Heart left ventricle (tissue), 16 donors: Measurements from ENCODE around the gene SHISA5. TPM values are rescaled to one million over a fixed set of nuclear protein-coding genes. Genes with fewer than 3 reads are reported as not detected.
A peak's percentile ranks its signal among the peaks of the same experiment; 100 is the strongest.

ENCODE experiments used
- ATAC-seq, 4 donors: fragments of 200-7000 bp; cut with Tn5 transposase; one replicate each; pipeline ENCODE4 v1.9.1; 2020 to 2022; ENCODE audit warnings: moderate library complexity in 4 of 4, mild to moderate bottlenecking in 3 of 4, moderate number of reproducible peaks in 1 of 4
- DNase-seq, 5 donors: peaks; one replicate each; pipeline ENCODE4 v3.0.0-alpha.2; 2020
- H3K27ac ChIP-seq, 12 donors: fragments of 200-600 bp; sonication (generic) in 4 of 12; one replicate each; pipeline versions ENCODE4 v1.5.0 to v1.8.0; 2016 to 2022; ENCODE audit warnings: mild to moderate bottlenecking in 2 of 12
- H3K27me3 ChIP-seq, 9 donors: fragments of 200-600 bp; sonication (generic) in 2 of 9; one replicate each; pipeline versions ENCODE4 v1.5.1 to v1.8.0; 2016 to 2022; ENCODE audit warnings: mild to moderate bottlenecking in 3 of 9
- H3K36me3 ChIP-seq, 9 donors: fragments of 200-600 bp; sonication (generic) in 2 of 9; one replicate each; pipeline versions ENCODE4 v1.5.0 to v1.8.0; 2018 to 2022; ENCODE audit warnings: mild to moderate bottlenecking in 2 of 9
- H3K4me1 ChIP-seq, 12 donors: fragments of 200-600 bp; sonication (generic) in 4 of 12; one replicate each; pipeline versions ENCODE4 v1.5.0 to v1.8.0; 2016 to 2022; ENCODE audit warnings: mild to moderate bottlenecking in 3 of 12
- H3K4me3 ChIP-seq, 12 donors: fragments of 200-600 bp; sonication (generic) in 4 of 12; one replicate each; pipeline versions ENCODE4 v1.5.0 to v1.8.0; 2017 to 2022; ENCODE audit warnings: mild to moderate bottlenecking in 9 of 12, moderate library complexity in 4 of 12
- H3K9me3 ChIP-seq, 12 donors: fragments of 200-600 bp; sonication (generic) in 4 of 12; one replicate each; pipeline versions ENCODE4 v1.5.0 to v1.8.0; 2016 to 2022; ENCODE audit warnings: mild to moderate bottlenecking in 1 of 12
- CTCF ChIP-seq, 12 donors: fragments of 200-600 bp; sonication (generic) in 4 of 12; IDR thresholded peaks; one replicate each; pipeline versions ENCODE4 v1.5.0 to v1.8.0; 2018 to 2022; ENCODE audit warnings: antibody characterized with exemption in 12 of 12, mild to moderate bottlenecking in 5 of 12
- POLR2A ChIP-seq, 2 donors: fragments of 450-650 bp; IDR thresholded peaks; one replicate each; pipeline ENCODE4 v1.6.1; 2017; ENCODE audit warnings: antibody characterized with exemption in 2 of 2, mild to moderate bottlenecking in 2 of 2, moderate library complexity in 2 of 2
- WGBS, 4 donors: extraction: QIAGEN DNeasy Blood & Tissue Kit in 2 of 4; methylation state at CpG; one replicate each; pipeline versions ENCODE4 v1.1.5 to v1.1.7; 2013 to 2018; 5-methylcytosine and 5-hydroxymethylcytosine counted together
- intact Hi-C, 10 donors: fragments of 100-400 bp; cut with DNase I; formaldehyde crosslinking; loops; one replicate each; pipeline versions ENCODE4 v1.11.1 to v1.14.2; 2022
- polyA plus RNA-seq, 2 donors: library from polyadenylated mRNA; stranded (reverse); fragments of 200-250 nt; gene quantifications; one replicate each; pipeline ENCODE4 v1.2.3, GENCODE V29; 2013
- total RNA-seq, 9 donors: library from RNA; depleted of rRNA in 2 of 9; stranded (reverse); fragments of >200 nt in 2 of 9; fragmentation: NEBNext Ultra II Directional in 3 of 9; extraction: Animal tissue kit (Norgen Biotek cat#: 25700) in 3 of 9; gene quantifications; one replicate each; pipeline versions ENCODE4 v1.1.0 to v1.2.4, GENCODE V29; 2016 to 2023
- donor health status: ischemic (EF 13 %, LVEDD 7.1; RV severe dilation, severe dysfunction).
- donor health status: healthy with polysubstance abuse.
- donor health status: DM: no; HTN: yes; CAD: no.
- donor health status: DM: no; HTN: no; CAD: no.
- donor health status: ischemic (EF 25% LVEDD 6.9; RV normal size, moderate dysfunction).
- donor health status: ischemic (EF 25% LVEDD 5.7; RV mildly dilated, moderate dysfunction).
- donor health status: healthy.
- donor health status: DM: yes; HTN: yes; CAD: no.
- donor health status: ischemic (EF 35%, LVEDD 5.7; RV mildly dilated, moderate dysfunction).
- donor health status: nonischemic (EF 11% LVEDD 7.7; RV severe dilation, severe dysfunction).
- donor health status: DM: yes; HTN: yes; CAD: no.
- donor health status: PGD.
- donor health status: ischemic (EF 29% LVEDD 5.4; RV normal size, mild dysfunction).
- donor health status: nonischemic (EF 23%, LVEDD 6.1; RV moderate dilation, normal function).

The SHISA5 gene
- total and polyA plus RNA-seq, 11 donors, result 25.8 to 124 (median 54.6) TPM

DNA sequence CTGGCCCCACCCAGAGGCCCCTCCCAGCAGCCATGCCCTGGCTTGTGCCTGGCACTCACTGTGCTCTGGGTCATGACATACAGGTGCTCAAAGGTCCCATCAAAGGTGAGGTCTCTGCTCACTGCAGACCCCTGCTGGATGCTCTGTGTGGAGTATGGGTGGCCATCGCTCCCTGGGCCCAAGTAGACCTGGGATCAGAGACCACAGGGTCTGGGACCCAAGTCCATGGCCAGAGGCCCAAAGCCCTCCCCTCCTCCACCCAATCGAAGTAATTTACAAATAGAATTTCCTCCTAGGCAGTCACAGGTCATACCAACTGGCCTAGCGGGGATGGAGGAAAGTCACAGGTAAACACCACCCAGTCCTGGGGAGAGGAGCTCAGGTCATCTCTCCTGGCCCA is 81.7 kb downstream of the SHISA5 start:
- ATAC-seq, result no peak
- intact Hi-C loops, result no loop called here
- Histone ChIP-seq H3K27ac (no peak overlapping the region), H3K36me3 (peaks cover 0 to 32% (median 6%) of the 10 kb centered on the region in 9 donors), H3K27me3 (no peaks in the 10 kb centered on the region), H3K9me3 (no peaks in the 10 kb centered on the region), H3K4me1 (peaks cover 4 to 61% (median 23%) of the 10 kb centered on the region in 12 donors), H3K4me3 (no peak overlapping the region)
- 71 to 100% (median 89%) methylated on average over 1 to 3 of the region's 3 CpGs for WGBS, 4 donors
- DNase-seq, result peak in 1 of 5 donors; percentile 48
- TF ChIP-seq CTCF (IDR thresholded peaks at IDR 0.05), result no peak
- TF ChIP-seq POLR2A (IDR thresholded peaks at IDR 0.05), result no peak

DNA sequence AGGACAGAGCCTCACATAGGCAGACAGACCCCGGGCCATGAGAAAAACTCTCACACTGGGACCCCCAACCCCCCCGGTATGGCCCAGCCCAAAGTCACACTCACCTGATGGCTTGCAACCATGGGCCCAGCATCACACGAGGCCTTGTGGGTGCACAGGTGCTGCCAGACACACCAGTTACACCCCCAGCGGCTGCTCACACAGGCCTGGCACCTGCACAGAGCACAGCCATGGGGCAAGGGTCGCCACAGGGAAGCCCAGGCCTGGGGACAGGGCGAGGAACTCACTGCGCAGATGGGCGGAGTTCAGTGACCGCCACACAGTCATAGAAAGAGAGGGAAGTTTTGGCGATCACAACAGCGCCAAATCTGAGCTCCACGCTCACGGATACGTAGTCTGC is 83.4 kb downstream of the SHISA5 start:
- DNase-seq (peak in 1 of 5 donors; percentile 36), ATAC-seq (no peak)
- Histone ChIP-seq H3K27me3 (no peaks in the 10 kb centered on the region), H3K36me3 (peaks cover 0 to 43% (median 16%) of the 10 kb centered on the region in 9 donors), H3K27ac (no peak overlapping the region), H3K4me1 (peaks cover 0 to 44% (median 11%) of the 10 kb centered on the region in 12 donors), H3K4me3 (no peak overlapping the region), H3K9me3 (no peaks in the 10 kb centered on the region)
- intact Hi-C loops, result no loop called here
- TF ChIP-seq CTCF (IDR thresholded peaks at IDR 0.05), result no peak
- WGBS, 4 donors, result 94 to 96% (median 95%) methylated on average over 13 to 14 of the region's 14 CpGs

- no peak for ATAC-seq
- DNase-seq, result peak in 1 of 5 donors; percentile 41
- no peak overlapping the region for H3K4me3 ChIP-seq
- no peak overlapping the region for H3K27ac ChIP-seq
- no peaks in the 10 kb centered on the region for H3K27me3 ChIP-seq
- H3K36me3 ChIP-seq, result peaks cover 0 to 53% (median 25%) of the 10 kb centered on the region in 9 donors
- intact Hi-C loops, result no loop called here
- TF ChIP-seq CTCF (IDR thresholded peaks at IDR 0.05) (no peak), POLR2A (IDR thresholded peaks at IDR 0.05) (no peak)
- H3K4me1 ChIP-seq, result peaks cover 0 to 34% (median 2%) of the 10 kb centered on the region in 12 donors
- no peaks in the 10 kb centered on the region for H3K9me3 ChIP-seq
- 90 to 92% (median 91%) methylated on average over 17 of the region's 17 CpGs for WGBS, 4 donors
Measured at GRCh38 chr3:48419597-48419996, 84.4 kb downstream of the SHISA5 start.

DNA sequence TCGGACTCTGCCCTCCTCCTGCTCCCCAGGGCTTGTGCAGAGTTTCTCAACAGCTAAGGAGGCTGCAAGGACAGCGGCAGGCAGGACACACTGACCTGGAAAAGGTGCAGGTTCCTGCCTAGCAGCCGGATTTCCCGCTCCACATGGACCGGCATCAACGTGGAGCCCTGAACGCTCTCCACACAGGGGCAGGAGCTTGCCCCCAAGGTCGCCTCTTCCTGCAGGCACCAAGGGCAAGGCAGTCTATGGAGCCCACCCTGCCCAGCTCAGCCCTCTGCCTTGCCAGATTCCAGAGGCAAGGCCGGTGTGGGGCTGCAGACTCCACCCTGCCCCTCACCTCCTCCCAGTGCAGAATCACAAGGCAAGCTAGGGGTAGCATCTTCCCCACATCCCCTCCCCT is 84.8 kb downstream of the SHISA5 start:
- ATAC-seq (no peak), DNase-seq (peak in 1 of 5 donors; percentile 17)
- no peaks in the 10 kb centered on the region for H3K27me3 ChIP-seq
- TF ChIP-seq POLR2A (IDR thresholded peaks at IDR 0.05) (no peak), CTCF (IDR thresholded peaks at IDR 0.05) (no peak)
- WGBS, 4 donors, result 90 to 94% (median 91%) methylated on average over 7 to 9 of the region's 9 CpGs
- H3K27ac ChIP-seq, result no peak overlapping the region
- H3K4me3 ChIP-seq, result no peak overlapping the region
- no peaks in the 10 kb centered on the region for H3K9me3 ChIP-seq
- intact Hi-C loops, result no loop called here
- H3K4me1 ChIP-seq, result peaks cover 0 to 30% (median 0%) of the 10 kb centered on the region in 12 donors
- H3K36me3 ChIP-seq, result peaks cover 0 to 57% (median 29%) of the 10 kb centered on the region in 9 donors
